K562 (cell line): ENCODE measurements around the gene SNX15. TPM values are rescaled to one million over a fixed set of nuclear protein-coding genes. Genes with fewer than 3 reads are reported as not detected.

Source experiments
- ATAC-seq: fragments of 200-7000 bp; cut with Tn5 transposase; 3 replicates; pipeline ENCODE4 v1.9.1; 2020; ENCODE audit warnings: moderate library complexity
- BruUV-seq: library from RNA; stranded (reverse); fragments of 400-500 nt; replicated peaks from 2 replicates; lab custom pipeline; 2021; lab: Mats Ljungman, UMichigan
- CTCF ChIA-PET: fragments of 300-600 bp; formaldehyde crosslinking; extraction: SDS; loops from one replicate; lab custom pipeline; 2021; ENCODE audit warnings: low intra/inter-chr PET ratio; lab: Yijun Ruan, JAX
- POLR2A ChIA-PET: fragments of 300-600, 350-650 bp; sonication (Branson Sonifier 250); formaldehyde crosslinking; extraction: SDS; loops from one replicate; lab custom pipeline; 2021; ENCODE audit warnings: antibody characterized with exemption, inconsistent platforms; lab: Yijun Ruan, JAX
- DNase-seq, 4 experiments: peaks; one replicate each; pipeline versions ENCODE4 v3.0.0 to v3.0.0-alpha.2; 2011 to 2018; ENCODE audit warnings: low spot score in 3 of 4, mixed read lengths in 3 of 4; ENCODE audit errors: extremely low read depth in 1 of 4
- FAIRE-seq: peaks from 2 replicates; lab custom pipeline; 2011; peaks lifted over from hg19 to GRCh38; lab: Jason Lieb, UNC
- H2AFZ ChIP-seq: 2 replicates; pipeline ENCODE4 v1.6.0; 2011; ENCODE audit warnings: low read depth, low read length, control low read depth, inconsistent platforms
- H3K27ac ChIP-seq: fragments of 200-600 bp; 3 replicates; pipeline ENCODE4 v1.8.0; 2011; ENCODE audit warnings: low read depth, mild to moderate bottlenecking, control low read depth, inconsistent platforms, low read length, moderate library complexity, mixed read lengths; ENCODE audit errors: extremely low read depth
- H3K27me3 ChIP-seq, 2 experiments: fragments of 300-600 bp in 1 of 2; 2 replicates in 1 of 2; 3 replicates in 1 of 2; pipeline versions ENCODE4 v1.6.0 to v1.8.0; 2011; ENCODE audit warnings: inconsistent platforms in 2 of 2, low read length in 2 of 2, mild to moderate bottlenecking in 1 of 2, mixed read lengths in 1 of 2, moderate library complexity in 1 of 2; ENCODE audit not compliant: control insufficient read depth in 2 of 2, insufficient read depth in 2 of 2
- H3K36me3 ChIP-seq: fragments of 300-600 bp; 3 replicates; pipeline ENCODE4 v1.8.0; 2011; ENCODE audit warnings: mild to moderate bottlenecking, low read length, inconsistent platforms; ENCODE audit not compliant: control insufficient read depth, insufficient read depth
- H3K4me1 ChIP-seq, 2 experiments: fragments of 200-600 bp in 1 of 2; replicated peaks in 1 of 2; 2 replicates in 1 of 2; 3 replicates in 1 of 2; pipeline versions ENCODE4 v1.5.1 to v1.8.0; 2011; ENCODE audit warnings: inconsistent platforms in 2 of 2, low read length in 2 of 2, mild to moderate bottlenecking in 1 of 2, mixed read lengths in 1 of 2, moderate library complexity in 1 of 2; ENCODE audit not compliant: control insufficient read depth in 2 of 2, insufficient read depth in 2 of 2
- H3K4me2 ChIP-seq: 2 replicates; pipeline ENCODE4 v1.6.1; 2011; ENCODE audit warnings: low read length, control low read depth, inconsistent platforms, mixed read lengths; ENCODE audit not compliant: insufficient read depth
- H3K4me3 ChIP-seq: fragments of 200-600 bp; sonication (generic), shearing (Covaris generic); 2 replicates; pipeline ENCODE4 v1.5.1; 2016; ENCODE audit warnings: control low read depth, inconsistent platforms
- H3K79me2 ChIP-seq: fragments of 200-600 bp; 3 replicates; pipeline ENCODE4 v1.8.0; 2011; ENCODE audit warnings: low read length, inconsistent platforms; ENCODE audit not compliant: control insufficient read depth, insufficient read depth
- H3K9ac ChIP-seq, 2 experiments: 2 replicates each; pipeline versions ENCODE4 v1.6.0 to v1.6.1; 2011; ENCODE audit warnings: low read depth in 2 of 2, low read length in 2 of 2, control low read depth in 1 of 2, inconsistent platforms in 1 of 2, mild to moderate bottlenecking in 1 of 2, mixed read lengths in 1 of 2; ENCODE audit not compliant: insufficient read depth in 1 of 2
- H3K9me1 ChIP-seq: one replicate; pipeline ENCODE4 v1.6.0; 2011; ENCODE audit warnings: inconsistent platforms, mild to moderate bottlenecking, low read length, moderate library complexity; ENCODE audit not compliant: control insufficient read depth, insufficient read depth
- H3K9me3 ChIP-seq: replicated peaks from 2 replicates; pipeline ENCODE4 v1.5.1; 2011; ENCODE audit warnings: low read depth, low read length, inconsistent platforms; ENCODE audit not compliant: control insufficient read depth, insufficient read depth
- H4K20me1 ChIP-seq: replicated peaks from 2 replicates; pipeline ENCODE4 v1.6.1; 2011; ENCODE audit warnings: low read length, inconsistent platforms, mixed read lengths; ENCODE audit not compliant: control insufficient read depth, insufficient read depth
- KDM4B ChIP-seq, 2 experiments: fragments of 450-650 bp in 1 of 2; sonication (generic) in 1 of 2; IDR thresholded peaks; 2 replicates each; pipeline ENCODE4 v1.6.1; 2016 to 2017; ENCODE audit warnings: borderline replicate concordance in 2 of 2, antibody characterized with exemption in 1 of 2, low read depth in 1 of 2, mild to moderate bottlenecking in 1 of 2
- WGBS: fragments of 100-300 bp; shearing (Covaris generic); methylation state at CpG from one replicate; pipeline ENCODE4 v1.1.6; 2016; ENCODE audit warnings: low coverage, mixed read lengths; ENCODE audit not compliant: insufficient coverage; ENCODE audit errors: missing lambda C conversion rate; 5-methylcytosine and 5-hydroxymethylcytosine counted together
- in situ Hi-C: fragments of 300-500 bp; cut with MboI; formaldehyde crosslinking; loops from 4 replicates; pipeline ENCODE4 v1.15.0; 2018; ENCODE audit warnings: inconsistent platforms, mixed read lengths
- intact Hi-C: fragments of 100-400 bp; cut with micrococcal nuclease; formaldehyde crosslinking; loops from 2 replicates; pipeline ENCODE4 v1.14.2; 2022
- polyA plus RNA-seq, 8 experiments: library from polyadenylated mRNA; depleted of rRNA in 4 of 8; stranded (reverse) in 5 of 8; unstranded in 3 of 8; fragments of >200 nt; fragmentation: Nextera tagmentation in 2 of 8; fragmentation: Illumina TruSeq in 1 of 8; extraction: Ambion mirVana in 2 of 8; extraction: Trizol in 1 of 8; gene quantifications; 2 replicates each; pipeline versions ENCODE4 v1.2.1 to v1.2.3, GENCODE V29; 2011 to 2014; ENCODE audit warnings: inconsistent platforms in 1 of 8, missing spikeins in 1 of 8
- total RNA-seq, 7 experiments: library from RNA; depleted of rRNA in 6 of 7; stranded (reverse); fragments of >200 nt in 6 of 7; fragmentation: Illumina TruSeq in 2 of 7; extraction: Trizol in 2 of 7; gene quantifications; 2 replicates each; pipeline versions ENCODE4 v1.2.1 to v1.2.3, GENCODE V29; 2011 to 2021; ENCODE audit warnings: low replicate concordance in 1 of 7
- TF ChIP-seq, protein P1 (sequence below), 3 experiments: fragments of 200-800 bp in 1 of 3; fragments of 250-450 bp in 1 of 3; fragments of 450-650 bp in 1 of 3; sonication (Bioruptor Pico) in 1 of 3; sonication (Bioruptor generic) in 1 of 3; formaldehyde crosslinking in 1 of 3; IDR thresholded peaks; 2 replicates each; pipeline versions ENCODE4 v1.6.1 to v1.8.0; 2016 to 2022; ENCODE audit warnings: mild to moderate bottlenecking in 2 of 3, missing genetic modification characterization in 2 of 3, missing compliant biosample characterization in 1 of 3, moderate library complexity in 1 of 3

Gene SNX15
- total and polyA plus RNA-seq, 9 of the 15 experiments (the other 6 are each of a cell fraction or from before 2014, with no cell fraction given) = 1.8 to 27.8 (median 15.2) TPM

DNA sequence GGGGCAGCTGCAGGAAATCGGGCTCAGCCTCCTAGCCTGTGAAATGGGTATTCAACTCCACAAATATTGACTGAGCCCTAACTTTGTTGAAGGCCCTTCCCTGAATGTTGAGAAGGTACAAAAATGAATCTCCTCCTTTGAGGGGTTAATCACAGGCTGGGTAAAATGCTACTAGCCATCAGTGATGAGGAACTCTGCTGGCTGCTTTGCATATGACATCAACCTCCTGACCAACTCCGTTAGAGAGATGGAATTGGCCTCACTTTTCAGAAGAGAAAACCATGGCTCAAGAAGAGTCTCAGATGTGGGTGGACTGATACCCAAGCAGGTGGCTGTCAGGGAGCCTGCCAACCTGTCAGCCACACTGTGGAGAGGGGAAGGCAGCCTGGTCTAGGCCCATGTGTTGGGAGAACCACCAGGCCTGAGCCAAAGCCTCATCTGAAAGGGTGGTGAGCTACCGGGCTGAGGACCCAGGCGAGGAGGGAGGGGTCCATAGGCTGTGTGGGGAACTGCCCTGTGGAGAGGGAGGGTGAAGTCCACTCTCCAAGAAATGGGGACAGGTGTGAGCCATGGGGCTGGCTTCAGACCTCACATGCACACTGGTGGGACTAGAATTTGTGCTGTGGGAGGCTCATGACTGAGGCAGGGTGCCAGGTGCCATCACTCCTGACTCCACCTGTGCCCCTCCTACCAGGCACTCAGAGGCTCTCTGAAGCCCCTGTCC is 44.8 kb downstream of the SNX15 start:
- Histone ChIP-seq H3K9ac (peak overlapping the region in 1 of 2 experiments; percentile 15; a peak in 1 of 4 replicates), H3K9me1 (no peaks in the 10 kb centered on the region), H3K79me2 (no peaks in the 10 kb centered on the region; the same call in 2 of the 3 replicates), H3K27ac (no peak overlapping the region), H3K36me3 (peaks cover 15% of the 10 kb centered on the region), H4K20me1 (no peaks in the 10 kb centered on the region), H3K4me3 (no peak overlapping the region), H3K9me3 (no peaks in the 10 kb centered on the region), H3K27me3 (no peaks in the 10 kb centered on the region), H3K4me1 (peaks cover 0 to 7% of the 10 kb centered on the region in 2 experiments; a peak in 2 of 5 replicates), H2AFZ (no peak overlapping the region), H3K4me2 (no peak overlapping the region)
- FAIRE-seq (peak; percentile 44), DNase-seq (no peak), ATAC-seq (no peak)
- no peak for TF ChIP-seq KDM4B (IDR thresholded peaks at IDR 0.05; ENCODE audit: borderline replicate concordance in 2 of 2, low read depth in 1 of 2)
- TF ChIP-seq, protein P1, sequence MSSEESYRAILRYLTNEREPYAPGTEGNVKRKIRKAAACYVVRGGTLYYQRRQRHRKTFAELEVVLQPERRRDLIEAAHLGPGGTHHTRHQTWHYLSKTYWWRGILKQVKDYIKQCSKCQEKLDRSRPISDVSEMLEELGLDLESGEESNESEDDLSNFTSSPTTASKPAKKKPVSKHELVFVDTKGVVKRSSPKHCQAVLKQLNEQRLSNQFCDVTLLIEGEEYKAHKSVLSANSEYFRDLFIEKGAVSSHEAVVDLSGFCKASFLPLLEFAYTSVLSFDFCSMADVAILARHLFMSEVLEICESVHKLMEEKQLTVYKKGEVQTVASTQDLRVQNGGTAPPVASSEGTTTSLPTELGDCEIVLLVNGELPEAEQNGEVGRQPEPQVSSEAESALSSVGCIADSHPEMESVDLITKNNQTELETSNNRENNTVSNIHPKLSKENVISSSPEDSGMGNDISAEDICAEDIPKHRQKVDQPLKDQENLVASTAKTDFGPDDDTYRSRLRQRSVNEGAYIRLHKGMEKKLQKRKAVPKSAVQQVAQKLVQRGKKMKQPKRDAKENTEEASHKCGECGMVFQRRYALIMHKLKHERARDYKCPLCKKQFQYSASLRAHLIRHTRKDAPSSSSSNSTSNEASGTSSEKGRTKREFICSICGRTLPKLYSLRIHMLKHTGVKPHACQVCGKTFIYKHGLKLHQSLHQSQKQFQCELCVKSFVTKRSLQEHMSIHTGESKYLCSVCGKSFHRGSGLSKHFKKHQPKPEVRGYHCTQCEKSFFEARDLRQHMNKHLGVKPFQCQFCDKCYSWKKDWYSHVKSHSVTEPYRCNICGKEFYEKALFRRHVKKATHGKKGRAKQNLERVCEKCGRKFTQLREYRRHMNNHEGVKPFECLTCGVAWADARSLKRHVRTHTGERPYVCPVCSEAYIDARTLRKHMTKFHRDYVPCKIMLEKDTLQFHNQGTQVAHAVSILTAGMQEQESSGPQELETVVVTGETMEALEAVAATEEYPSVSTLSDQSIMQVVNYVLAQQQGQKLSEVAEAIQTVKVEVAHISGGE (CRISPR knock-in tag; IDR thresholded peaks at IDR 0.05) = no peak
- 22% methylated on average over 4 of the region's 4 CpGs for WGBS
- ChIA-PET POLR2A (interaction anchor here (0.7 kb wide), 1 partner anchor 10 kb away, joined by 3 read pairs; no protein-coding TSS in a partner anchor), CTCF (no interaction called here)
- intact Hi-C loops (no loop called here), in situ Hi-C loops (no loop called here)
- BruUV-seq = no TSS peak
